GM18868 (cell line): ENCODE results near the gene SUN5.
"Not testable (repeated sequence)": the region's sequence is repeated elsewhere in the genome, so short reads cannot be mapped to it uniquely, and the experiment has no call there.

Experiments used
- ATAC-seq: cut with Tn5 transposase; IDR thresholded peaks from one replicate; pipeline ENCODE4 v1.9.1; 2021; ENCODE audit warnings: mild to moderate bottlenecking, moderate library complexity; ENCODE audit not compliant: unreplicated experiment

The SUN5 gene

DNA sequence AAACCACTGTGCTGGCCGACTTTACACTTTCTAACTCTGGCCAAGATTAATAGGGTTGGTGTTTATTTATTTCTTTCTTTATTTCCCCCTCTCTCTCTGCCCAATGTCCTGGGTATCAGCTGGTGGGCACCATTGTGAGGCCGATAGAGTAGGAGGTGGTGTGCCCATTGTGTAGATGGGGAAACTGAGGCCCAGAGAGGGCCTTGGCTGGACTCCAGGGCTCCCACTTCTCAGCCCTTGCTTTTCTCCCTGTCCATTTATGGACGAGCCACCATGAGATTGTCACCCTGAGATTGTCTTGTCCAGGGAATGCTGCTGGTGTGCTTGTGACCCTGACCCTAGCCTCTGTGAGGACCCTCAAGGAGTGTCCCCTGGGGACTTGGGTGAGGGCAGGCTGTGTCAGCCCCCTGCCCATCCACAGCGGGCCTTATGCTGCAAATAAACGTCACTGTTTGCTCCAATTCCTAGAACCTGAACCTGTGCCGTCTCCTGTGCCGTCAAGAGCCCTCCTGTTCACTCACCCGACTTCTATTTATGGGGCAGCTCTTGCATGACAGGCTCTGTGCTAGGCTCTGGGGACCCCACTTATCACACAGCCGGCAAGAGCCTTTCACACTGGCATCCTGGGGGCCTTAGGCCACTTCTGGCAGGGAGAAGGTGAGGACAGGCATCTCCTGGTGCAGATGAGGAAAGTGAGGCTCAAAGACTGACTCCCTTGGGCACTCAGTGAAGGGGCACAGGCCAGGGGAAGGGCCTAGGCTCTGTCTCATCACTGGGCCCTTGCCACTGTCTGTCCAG is 24.8 kb downstream of the SUN5 start:
- ATAC-seq, result no peak

DNA sequence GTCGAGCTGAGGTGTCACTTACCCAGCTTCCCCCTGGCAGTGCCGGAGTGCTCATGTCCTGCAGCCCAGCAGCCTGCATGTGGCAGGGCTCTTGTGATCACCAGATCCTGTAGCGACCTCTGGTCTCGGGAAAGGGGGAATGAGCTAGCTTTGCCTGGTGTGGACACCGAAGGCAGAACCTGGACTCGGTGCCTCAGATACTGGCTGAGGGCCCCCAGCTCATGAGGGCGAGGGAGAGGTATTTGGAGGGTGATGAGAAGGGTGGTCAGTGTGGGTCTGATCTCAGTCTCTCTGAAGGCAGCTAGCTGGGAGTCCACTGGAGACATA is 26.3 kb downstream of the SUN5 start:
- ATAC-seq, result no peak

DNA sequence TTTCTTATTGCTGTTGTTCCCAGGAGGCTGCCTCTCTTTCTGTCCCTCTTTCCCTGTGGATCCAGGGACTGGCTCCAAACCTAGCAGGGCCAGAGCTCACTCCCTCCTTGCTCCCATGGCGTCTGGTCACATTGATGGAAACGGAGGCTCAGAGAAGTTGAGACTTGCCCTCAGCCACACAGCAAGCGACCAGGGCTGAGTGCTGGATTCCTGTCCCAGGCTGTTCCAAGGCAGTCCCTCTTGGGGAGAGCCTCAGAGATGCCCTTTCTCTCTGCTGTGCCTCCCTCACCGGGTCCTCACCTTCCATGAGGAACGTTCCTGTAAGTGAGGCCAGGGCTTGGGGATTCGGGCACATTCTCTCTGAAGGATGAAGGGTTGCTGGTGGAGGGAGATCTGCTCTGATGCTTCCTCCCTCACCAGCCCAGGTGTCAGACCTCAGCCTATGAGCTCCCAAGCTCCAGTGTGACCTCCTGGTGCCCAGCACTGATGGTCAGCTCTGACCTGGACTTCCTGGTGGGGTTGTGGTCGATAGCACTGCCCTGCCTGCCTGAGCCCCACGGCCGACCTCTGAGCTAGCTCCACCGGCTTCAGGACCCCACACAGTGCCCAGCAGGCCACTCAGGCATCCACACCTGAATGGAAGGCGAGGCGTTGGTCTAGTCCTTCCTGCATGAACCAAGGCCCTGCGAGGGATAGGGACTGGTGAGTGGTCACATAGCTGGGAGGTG is 26.8 kb downstream of the SUN5 start:
- no peak for ATAC-seq

DNA sequence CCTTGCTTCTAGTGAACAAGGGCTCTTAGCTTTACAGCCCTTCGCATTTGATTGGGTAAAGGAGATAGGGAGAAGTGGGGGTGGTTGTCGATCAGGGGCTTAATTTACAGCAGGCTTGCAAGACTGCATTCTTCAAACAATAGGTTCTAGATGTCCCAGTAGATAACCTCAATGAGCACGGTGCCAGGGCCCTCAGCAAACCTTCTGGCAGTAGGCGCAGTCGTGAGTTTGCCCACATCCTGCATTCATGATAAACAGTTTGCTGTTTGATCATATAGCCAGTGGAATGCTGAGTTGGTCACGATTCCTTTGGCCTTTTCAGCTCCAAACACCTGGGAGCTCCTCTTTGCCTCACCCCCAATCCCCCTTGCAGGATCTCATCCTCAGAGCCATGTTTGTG is 27.5 kb downstream of the SUN5 start:
- no peak for ATAC-seq

DNA sequence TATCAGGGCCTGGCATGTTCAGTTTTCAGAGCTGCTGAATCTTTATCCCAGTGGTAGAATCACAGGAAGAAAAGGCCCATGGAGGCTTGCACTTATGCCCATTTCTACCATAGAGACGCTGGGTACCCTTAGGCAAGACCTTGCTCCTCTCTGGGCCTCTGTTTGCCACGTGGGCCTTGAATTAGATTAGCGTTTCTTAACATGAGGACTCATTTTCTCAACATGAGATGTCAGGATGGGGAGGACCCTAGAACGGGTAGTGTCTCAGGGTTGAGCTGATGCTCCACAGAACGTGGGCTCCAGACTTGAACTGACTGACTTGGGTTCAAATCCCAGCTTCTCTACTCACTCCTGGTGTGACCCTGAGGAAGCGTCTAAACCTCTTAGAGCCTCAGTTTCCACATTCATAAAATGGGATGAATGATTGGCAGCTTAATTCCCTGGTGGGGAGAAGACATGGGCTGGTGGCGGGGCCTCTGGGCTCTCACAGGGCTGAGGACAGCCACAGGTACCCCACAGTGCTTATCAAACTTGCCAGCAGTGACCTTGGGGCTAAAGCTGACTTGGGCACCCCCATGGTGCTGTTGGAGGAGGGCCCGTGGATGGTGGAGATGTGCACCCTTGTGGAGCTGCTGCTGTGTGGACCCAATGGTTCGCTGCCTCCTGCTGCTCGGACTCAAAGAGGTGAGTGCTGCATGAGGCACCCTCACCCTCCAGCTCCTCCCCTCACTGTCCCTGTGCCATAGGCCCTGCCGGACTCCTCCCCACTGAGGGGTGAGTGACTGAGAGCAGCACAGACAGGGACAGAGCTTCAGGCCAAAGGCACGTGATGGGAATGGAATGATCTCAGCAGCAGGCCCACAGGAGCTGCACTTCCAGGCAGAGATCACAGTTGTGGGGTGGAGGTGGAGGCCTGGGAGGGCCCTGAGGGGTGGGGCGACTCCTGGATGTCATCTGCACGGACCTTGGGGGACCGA is 28.2 kb downstream of the SUN5 start:
- no peak for ATAC-seq

DNA sequence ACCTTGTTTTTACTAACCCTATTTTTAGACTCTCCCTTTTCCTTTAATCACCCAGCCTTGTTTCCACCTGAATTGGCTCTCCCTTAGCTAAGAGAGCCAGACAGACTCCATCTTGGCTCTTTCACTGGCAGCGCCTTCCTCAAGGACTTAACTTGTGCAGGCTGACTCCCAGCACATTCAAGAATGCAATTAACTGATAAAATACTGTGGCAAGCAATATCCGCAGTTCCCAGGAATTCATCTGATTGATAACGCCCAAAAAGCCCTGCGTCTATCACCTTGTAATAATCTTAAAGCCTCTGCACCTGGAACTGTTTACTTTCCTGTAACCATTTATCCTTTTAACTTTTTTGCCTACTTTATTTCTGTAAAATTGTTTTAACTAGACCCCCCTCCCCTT is 29.1 kb downstream of the SUN5 start:
- ATAC-seq, result not testable (repeated sequence)

DNA sequence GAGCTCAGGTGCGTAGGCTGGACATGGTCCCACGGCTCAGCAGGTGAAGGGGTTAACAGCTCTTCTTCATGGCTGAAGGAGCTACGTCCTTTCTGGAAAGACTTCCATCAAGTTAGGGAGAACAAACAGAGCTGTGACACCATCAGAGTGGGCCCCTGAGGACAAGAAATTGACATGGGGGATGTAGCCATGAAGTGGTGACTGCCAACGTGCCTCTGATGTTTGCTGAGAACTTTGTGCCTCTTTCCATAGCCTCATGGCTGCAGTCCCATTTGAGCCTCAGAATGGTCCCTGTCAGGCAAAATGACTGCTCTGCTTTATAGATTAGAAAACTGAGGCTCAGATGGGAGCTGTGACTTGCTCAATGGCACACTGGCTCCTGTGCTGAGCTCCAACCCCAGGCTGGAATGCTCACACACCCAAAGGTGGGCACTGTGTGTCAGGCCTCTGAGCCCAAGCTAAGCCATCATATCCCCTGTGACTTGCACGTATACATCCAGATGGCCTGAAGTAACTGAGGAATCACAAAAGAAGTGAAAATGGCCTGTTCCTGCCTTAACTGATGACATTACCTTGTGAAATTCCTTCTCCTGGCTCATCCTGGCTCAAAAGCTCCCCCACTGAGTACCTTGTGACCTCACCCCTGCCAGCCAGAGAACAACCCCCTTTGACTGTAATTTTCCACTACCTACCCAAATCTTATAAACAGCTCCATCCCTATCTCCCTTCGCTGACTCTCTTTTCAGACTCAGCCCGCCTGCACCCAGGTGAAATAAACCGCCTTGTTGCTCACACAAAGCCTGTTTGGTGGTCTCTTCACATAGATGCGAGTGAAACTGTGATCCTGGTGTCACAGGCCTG is 29.8 kb downstream of the SUN5 start:
- ATAC-seq, result not testable (repeated sequence)

DNA sequence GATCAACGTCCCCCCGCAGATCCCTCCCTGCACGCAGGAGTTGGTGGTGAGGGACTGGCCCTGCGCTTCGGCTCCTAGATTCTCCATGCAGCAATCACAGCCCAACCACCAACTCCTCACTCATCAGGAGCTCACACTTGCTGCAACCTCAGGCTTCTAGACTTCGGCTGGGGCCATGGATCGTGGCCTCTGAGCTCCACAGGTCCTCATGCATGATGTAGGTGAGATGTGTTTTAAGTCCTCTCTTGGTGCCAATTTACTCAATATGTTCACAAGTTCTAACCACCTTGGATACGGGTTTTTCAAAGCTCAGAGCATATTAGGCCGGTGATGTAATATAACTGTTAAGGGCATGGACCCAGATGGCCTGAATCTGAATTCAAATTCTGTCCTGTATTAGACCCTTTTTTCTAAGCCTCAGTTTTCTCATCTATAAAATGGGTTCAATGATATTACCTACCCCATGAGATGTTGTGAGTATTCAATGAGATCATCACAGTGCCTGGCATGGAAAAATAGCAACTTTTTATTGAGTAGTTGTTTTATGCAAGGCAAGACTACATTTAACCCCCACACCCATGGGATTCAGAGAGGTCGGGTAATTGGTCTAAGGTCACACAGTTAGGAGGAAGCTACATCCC is 31.0 kb downstream of the SUN5 start:
- no peak for ATAC-seq

DNA sequence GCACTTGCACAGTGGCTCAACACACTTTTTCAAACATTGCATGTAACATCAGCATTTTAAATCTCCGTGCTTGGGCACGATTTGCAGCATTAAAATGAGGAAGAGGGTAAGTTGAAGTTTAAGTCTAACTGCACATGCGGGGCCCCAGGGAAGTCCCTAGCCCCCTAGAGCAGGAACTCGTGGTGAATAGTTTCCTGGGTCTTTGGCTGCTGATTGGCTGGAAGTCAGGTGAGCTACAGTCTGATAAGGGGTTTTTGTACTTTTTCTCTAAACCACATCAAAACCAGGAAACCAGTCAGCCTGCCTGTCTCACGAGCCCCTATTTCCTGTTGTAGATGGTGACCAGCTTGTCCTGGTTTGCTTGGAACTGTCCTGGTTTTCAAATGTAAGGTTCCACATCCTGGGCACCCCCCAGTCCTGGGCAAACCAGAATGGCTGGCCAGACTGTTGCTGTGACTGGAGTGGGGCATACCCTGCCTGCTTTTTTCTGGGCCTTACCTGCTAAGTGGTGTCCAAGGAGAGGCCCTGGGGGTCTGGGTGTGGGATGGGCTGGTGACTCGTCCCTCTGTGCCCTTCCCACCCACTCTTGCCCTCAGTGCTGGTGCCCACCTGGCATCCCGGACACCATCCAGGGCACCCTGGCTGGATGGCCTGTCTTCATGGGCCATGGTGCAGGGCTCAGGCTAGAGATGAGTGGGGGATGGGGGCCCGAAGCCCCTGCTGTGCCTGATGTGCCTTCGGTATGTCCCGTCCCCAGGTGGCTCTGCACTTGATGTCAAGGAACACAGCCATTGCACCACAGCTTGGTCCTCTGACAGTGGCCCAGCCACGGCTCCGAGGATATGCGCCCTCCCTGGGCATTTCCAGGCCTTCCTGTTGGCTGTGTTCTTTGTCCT is 31.8 kb downstream of the SUN5 start:
- peak; percentile 90 for ATAC-seq

DNA sequence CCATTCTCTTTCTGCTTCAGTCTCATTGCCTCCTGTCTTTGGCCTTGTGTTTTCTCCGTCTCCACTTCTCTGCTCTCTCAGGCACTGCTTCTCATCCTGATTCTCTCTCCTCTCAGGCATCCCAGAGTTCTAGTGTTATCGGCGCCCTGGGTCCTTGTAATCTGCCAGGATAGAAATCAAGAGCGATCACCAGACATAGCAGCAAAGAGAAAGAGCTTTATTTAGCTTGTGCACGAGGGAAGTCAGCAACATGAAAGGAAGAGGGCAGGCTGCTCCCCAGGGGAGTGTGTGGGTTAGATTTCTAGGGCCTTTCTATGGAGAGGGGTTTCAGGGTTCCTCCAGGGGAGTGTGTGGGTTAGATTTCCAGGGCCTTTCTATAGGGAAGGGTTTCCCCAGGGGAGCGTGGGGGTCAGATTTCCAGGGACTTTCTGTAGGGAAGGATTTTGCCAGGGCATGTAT is 32.5 kb downstream of the SUN5 start:
- ATAC-seq, result peak; percentile 14

DNA sequence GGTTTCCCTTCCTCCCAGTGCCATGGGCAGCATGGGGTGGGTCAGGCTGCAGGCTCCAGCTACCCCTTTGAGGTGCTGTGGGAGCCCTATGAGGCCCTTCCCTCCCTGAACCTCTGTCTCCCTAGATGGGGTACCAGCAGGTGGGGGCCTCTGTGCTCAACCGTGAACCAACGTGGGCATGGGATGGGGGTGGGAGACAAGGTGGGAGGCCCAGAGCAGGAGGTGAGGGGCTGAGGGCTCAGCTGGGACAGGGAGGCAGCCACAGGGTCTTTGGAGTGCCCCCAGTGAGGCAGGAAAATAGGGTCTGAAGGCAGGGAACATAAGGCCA is 33.3 kb downstream of the SUN5 start:
- ATAC-seq, result no peak

DNA sequence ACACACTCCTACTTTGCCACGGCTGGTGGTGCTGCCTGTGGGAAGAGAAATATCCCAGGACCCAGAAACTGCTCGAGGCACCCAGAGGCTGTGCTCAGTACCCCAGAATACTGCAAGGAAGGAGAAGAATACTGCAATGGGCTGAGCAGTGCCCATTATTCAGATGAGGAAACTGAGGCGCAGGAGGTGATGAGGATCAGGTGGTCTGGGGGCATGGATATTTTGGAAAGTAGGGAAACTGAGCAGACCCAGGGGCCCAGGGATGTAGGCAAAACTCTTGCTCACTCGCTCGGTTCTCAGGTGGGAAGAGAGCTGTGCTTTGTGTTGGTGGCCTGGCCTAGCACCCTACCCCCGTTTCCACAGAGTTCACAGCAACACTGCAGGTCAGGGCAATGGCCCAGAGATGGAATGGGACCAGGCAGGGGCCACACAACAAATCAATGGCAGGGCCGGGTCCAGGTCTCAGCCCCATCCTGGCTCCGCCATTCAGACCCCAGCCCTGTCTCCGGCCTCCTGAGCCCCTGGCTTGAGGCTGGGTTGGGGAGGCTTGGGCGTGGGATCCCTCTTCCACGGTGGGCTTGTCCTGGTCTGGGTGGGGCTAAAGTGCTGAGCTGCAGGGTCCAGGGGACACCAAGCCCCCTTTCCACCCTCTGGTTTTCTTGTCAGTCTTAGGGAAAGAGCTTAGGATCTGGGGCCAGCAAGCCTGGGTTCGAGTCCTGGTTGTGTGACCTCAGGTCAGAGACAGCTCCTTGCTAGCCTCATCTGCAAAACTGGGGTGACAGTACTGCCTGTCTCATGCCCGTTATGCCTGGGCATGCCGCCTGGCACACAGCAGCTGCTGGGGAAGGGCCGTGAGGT is 33.9 kb downstream of the SUN5 start:
- ATAC-seq, result no peak

DNA sequence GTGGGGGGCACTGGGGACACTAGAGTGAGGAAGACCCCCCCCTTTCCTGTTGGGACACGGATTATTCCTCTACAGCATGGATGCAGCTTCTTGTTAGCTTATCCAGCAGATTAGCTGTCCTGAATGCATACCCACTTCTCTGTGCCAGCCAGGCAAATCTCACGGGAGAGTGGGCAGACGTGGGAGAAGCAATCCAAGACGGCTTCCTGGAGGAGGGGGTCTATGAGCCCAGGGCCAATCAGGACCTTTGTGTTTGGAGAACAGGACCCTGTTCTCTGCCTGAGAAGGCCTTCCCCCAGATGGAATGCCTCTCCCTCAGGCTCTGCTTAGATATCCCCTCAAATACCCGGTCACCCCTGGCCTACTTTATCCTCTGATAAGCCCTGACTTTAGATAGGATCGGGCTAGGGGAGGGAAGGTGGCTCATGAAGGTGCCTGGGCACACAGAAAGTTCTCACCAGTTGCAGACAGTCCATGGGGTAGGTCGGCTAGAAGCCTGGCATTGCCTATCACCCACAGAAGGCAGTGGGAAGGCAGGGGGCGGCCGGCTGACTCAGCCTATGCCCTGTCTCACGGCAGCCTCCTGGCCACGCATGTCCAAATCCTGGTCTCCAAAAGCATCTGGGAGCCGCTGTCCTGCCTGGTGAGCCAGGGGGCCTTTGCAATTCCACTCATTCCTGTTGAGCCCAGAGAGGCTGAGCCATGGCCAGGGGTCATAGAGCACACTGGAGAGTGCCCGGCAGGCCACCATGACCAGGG is 34.7 kb downstream of the SUN5 start:
- ATAC-seq, result no peak

DNA sequence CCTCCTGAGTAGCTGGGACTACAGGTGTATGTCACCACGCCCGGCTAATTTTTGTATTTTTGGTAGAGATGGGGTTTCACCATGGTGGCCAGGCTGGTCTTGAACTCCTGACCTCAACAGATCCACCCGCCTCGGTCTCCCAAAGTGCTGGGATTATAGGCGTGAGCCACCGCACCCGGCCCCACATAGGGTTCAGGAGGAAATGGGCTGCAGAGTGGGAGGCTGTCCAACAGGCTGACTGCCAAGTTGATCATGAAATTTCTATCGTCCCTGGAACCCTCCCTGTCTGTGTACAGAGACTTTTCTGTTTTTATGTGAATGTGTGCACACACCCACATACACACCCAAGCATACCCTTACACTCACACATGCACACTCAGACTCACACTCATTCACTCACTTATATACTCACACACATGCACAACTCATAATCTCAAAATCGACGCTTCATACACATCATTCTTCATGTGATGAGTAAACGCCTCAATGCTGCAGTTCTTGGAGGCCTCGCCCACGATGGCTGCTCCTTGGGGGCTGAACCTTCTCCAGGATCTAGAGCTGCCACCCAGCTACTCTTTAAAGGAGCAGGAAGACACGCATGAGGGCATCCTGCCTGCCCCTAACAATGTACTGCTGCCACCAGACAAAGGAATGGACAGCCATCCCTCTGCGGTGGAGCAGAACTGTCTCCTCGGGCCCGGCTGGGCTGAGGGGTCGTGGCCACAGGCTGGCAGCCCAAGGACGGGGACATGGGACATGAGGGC is 35.6 kb downstream of the SUN5 start:
- no peak for ATAC-seq

DNA sequence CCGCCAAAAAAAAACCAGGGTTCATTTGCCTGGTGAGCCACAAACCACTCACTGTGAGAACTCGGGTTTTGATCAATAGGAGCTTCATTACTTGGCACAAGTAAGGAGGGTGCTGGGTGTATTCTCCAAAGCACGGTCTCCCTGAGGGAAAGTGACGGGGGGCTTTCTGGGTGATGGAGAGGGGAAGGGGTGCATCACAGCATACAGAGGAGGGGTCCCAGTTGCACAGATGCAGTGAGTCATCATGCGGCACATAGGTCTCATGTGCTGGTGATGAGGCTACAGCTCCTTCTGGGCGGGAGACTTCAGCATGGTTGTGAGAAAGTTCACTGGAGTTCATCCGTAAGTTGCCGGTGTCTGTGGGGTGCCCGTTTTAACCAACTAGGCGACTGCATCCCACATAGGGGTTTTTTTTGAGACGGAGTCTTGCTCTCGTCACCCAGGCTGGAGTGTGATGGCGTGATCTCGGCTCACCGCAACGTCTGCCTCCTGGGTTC is 36.2 kb downstream of the SUN5 start:
- ATAC-seq, result no peak
